Stimulated activated naive CD8-positive, alpha-beta T cell treated with anti-CD3 and anti-CD28 coated beads, Interleukin-15, Interleukin-2, amounts not matched to agents 100 ng/mL and 50 ng/mL, for 24 hours (primary cell): ENCODE data around the gene TAS1R3.
"Not testable (repeated sequence)": the region's sequence is repeated elsewhere in the genome, so short reads cannot be mapped to it uniquely, and the experiment has no call there.

ENCODE experiments used
- H3K27ac Mint-ChIP-seq: one replicate; pipeline ENCODE4 v1.8.0; 2021; ENCODE audit warnings: mild to moderate bottlenecking, mixed read lengths
- H3K27me3 Mint-ChIP-seq: one replicate; pipeline ENCODE4 v1.8.0; 2021; ENCODE audit warnings: mixed read lengths
- H3K36me3 Mint-ChIP-seq: one replicate; pipeline ENCODE4 v1.8.0; 2021; ENCODE audit warnings: low read depth, mixed read lengths
- H3K4me1 Mint-ChIP-seq: one replicate; pipeline ENCODE4 v1.8.0; 2021; ENCODE audit warnings: low read depth, mixed read lengths
- H3K4me3 Mint-ChIP-seq: one replicate; pipeline ENCODE4 v1.8.0; 2021; ENCODE audit warnings: mild to moderate bottlenecking, mixed read lengths
- H3K9me3 Mint-ChIP-seq: one replicate; pipeline ENCODE4 v1.8.0; 2021; ENCODE audit warnings: mixed read lengths

Gene TAS1R3

DNA sequence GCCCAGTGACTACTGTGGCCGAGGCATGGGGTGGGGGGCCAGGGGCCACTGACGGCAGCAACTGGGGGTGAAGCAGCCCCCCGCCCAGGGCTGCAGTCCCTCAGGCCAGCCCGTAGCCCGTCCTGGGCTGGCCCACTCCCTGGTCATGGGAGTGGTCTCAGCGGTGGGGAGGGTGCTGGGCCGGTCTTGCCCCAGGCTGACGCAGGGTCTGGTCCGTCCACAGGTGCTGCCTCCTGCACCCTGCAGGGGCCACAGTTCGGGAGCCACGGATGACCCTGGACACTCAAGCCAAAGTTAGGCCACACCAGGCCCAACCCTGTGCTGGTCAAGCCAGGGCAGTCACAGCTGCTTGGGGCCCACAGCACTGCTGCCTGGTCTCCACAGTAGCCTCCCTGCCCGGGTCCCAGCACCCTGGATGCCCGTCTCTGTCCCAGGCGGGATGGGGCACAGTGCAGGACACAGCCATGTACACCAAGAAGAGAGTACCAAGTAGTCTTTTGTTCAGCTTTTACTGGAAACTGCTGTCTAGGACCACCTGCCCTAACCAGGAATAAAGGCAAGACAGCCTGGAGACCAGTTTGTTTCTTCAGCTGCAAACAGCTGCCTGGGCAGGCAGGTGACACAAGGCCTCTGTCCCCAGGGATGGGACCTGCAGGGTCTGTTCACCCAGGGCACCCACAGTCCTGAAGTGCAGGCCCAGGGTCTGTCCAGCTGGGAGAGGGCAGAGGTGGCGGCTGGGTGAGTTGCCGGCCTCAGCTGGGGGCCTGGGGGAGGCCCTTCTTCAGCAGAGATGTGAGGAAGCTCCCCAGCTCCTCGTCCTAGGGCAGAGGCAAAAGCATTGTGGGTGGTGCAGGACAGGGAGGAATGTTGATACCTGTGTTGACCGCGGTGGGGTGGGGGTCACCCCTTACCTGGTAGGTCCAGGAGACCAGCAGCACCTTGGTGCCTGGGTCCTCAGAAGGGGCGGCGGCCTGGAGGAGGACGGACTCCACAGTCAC lies 19.7 kb upstream of the TAS1R3 start:
- H3K4me1 Mint-ChIP-seq = peaks cover 9% of the 10 kb centered on the region
- H3K9me3 Mint-ChIP-seq = no peaks in the 10 kb centered on the region
- no peak overlapping the region for H3K4me3 Mint-ChIP-seq
- H3K27me3 Mint-ChIP-seq = no peaks in the 10 kb centered on the region
- H3K36me3 Mint-ChIP-seq = peaks cover 12% of the 10 kb centered on the region
- no peak overlapping the region for H3K27ac Mint-ChIP-seq

DNA sequence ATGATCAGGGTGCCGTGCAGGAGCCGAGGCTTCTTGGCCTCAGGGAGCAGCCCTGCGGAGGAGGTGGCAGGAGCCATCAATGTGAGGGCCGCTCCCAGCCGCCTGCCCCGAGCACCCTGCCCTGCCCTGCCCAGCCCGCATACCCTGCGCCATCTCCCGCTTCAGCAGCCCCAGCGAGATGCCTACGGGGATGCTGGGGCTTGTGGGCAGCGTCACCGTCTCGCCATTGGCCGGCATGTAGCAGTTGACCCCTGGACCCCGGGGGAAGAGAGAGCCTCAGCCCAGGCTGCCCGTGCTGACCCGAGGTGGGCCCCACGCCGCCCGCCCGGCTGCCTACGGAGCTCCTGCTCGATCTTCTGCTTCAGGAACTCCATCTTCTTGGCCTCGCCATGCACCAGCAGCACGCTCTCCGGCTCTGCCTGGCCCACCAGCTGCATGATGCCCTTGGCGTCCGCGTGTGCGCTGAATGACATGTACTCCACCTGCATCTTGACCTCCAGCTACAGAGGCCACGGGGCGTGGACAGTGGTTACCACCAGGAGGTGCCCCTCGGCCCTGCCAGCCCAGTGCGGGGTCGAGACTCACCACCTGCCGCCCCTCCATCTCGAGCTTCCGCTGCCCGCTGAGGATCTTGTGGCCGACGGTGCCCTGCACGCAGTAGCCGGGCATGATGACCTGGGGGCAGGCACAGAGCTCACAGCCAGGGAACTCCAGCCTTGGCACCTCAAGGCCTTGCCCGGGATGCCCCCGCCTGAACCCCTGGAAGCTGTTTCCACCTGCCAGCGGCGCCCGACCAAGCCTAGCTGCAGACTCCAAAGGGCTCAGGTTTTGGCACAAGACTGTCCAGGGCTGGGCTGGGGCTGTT lies 18.4 kb upstream of the TAS1R3 start:
- Mint-ChIP-seq H3K9me3 (no peaks in the 10 kb centered on the region), H3K4me3 (no peak overlapping the region), H3K36me3 (peaks cover 18% of the 10 kb centered on the region), H3K27me3 (no peaks in the 10 kb centered on the region), H3K27ac (no peak overlapping the region), H3K4me1 (no peaks in the 10 kb centered on the region)

DNA sequence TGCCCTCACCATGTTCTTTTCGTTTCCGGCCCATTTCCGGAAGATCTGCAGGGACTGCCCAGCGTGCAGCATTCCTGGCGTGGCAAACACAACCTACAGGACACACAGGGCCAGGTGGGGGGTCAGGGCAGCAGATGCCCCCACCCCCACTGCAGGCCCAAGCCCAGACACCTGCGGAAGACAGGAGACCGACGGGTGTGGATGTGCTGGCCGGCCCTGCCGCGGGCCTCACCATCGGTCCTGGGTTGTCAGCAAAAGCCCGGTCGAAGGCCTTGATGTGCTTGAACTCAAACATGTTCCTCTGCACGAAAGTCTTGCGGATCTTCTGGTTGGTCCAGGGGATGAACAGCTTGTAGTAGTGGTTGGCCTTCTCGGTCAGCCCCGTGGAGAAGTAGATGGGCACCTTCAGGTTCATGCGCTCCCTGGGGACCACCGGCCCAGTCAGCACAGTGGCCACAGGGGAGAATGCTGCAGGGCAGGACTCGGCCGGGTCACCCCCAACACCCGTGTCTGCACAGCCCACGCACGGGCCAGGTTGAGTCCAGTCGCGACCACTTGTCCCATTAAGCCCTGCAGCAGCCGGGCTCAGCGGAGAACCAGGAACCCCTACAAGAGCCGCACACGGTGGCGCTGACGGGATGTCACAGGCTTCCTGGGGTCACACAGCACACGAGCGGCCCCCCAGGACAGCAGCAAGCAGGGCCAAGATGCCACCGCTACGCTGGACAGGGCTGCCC lies 17.4 kb upstream of the TAS1R3 start:
- peak overlapping the region; percentile 31 for H3K27ac Mint-ChIP-seq
- no peaks in the 10 kb centered on the region for H3K4me1 Mint-ChIP-seq
- H3K27me3 Mint-ChIP-seq = no peaks in the 10 kb centered on the region
- no peaks in the 10 kb centered on the region for H3K9me3 Mint-ChIP-seq
- H3K4me3 Mint-ChIP-seq = no peak overlapping the region
- H3K36me3 Mint-ChIP-seq = peaks cover 18% of the 10 kb centered on the region

DNA sequence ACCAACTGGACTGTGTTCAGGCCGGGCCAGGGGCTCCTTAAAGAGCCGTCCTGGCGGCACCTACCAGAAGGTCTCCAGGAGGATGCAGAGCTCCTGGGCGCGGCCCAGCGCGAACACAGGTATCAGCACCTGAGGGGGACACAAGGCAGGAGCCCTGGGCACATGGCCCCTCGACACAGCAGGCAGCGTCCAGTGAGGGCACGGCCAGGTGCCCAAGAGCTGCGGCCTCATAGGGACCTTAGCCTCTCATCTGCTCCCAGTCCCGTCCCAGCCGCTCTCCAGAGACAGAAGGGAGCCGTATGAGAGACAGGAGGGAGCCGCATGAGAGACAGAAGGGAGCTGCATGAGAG lies 16.9 kb upstream of the TAS1R3 start:
- Mint-ChIP-seq H3K27ac (no peak overlapping the region), H3K36me3 (peaks cover 18% of the 10 kb centered on the region), H3K9me3 (no peaks in the 10 kb centered on the region), H3K27me3 (no peaks in the 10 kb centered on the region), H3K4me3 (no peak overlapping the region), H3K4me1 (no peaks in the 10 kb centered on the region)

DNA sequence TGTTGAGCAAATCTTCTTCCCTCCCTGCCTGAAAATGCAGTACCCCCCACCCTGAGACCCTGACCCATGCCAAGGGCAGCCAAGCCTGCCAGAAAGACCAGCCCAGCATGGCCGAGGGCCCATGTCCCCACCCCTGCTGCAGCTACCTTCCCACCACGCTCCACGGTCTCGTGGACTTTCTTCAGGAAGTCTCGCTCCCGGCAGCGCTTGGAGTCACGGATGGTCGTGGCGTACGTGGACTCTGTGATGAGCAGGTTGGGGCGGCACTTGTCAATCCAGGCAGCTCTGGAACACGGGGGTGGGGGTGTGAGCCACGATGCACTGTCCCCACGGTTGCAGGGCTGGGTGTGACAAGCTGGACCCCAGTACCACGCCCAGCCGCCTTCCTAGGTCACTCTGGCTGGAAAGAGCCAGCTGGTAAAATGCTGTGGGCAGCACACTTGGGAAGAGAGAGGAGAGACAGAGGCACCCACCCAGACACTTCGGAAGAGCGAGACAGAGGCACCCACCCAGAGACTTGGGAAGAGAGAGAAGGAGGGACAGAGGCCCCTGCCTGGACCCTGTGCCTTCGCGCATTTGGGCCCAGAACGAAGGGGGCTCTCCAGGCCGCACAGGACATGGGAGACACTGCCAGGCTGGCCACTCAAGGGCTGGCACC lies 16.3 kb upstream of the TAS1R3 start:
- Mint-ChIP-seq H3K4me3 (no peak overlapping the region), H3K27me3 (no peaks in the 10 kb centered on the region), H3K27ac (no peak overlapping the region), H3K9me3 (no peaks in the 10 kb centered on the region), H3K4me1 (no peaks in the 10 kb centered on the region), H3K36me3 (peaks cover 22% of the 10 kb centered on the region)

DNA sequence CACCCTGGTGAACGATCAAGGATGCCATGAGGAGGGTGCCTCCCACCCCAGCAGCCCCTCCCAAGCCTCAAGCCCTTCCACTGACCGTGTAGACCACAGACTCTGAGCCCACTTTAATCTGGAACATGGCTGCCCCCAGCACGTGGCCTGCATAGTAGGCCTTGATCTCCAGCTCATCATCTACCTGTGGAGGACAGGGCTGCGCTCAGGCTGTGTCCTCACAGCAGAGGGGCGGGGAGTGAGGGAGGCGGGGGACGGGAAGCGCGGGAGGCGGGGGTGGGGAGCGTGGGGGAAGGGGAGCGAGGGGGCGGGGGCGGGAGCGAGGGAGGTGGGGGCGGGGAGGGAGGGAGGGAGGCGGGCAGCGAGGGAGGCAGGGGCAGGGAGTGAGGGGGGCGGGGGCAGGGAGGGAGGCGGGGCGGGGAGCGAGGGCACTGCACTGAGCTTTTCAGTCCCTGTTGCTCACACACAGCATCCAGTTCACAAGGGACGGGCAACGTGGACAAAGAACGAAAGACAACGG lies 15.6 kb upstream of the TAS1R3 start:
- Mint-ChIP-seq H3K36me3 (peaks cover 27% of the 10 kb centered on the region), H3K27me3 (no peaks in the 10 kb centered on the region), H3K27ac (no peak overlapping the region), H3K4me3 (no peak overlapping the region), H3K9me3 (no peaks in the 10 kb centered on the region), H3K4me1 (no peaks in the 10 kb centered on the region)

DNA sequence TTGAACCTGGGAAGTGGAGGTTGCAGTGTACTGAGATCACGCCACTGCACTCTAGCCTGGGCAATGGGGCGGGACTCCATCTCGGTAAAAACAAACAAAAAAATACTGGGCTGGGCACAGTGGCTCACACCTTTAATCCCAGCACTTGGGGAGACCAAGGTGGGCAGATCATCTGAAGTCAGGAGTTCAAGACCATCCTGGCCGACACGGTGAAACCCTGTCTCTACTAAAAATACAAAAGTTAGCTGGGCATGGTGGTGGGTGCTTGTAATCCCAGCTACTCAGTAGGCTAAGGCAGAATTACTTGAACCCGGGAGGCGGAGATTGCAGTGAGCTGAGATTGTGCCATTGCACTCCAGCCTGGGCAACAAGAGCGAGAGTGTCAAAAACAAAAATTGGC lies 14.9 kb upstream of the TAS1R3 start:
- H3K27me3 Mint-ChIP-seq, H3K27ac Mint-ChIP-seq, H3K4me3 Mint-ChIP-seq, H3K9me3 Mint-ChIP-seq, H3K4me1 Mint-ChIP-seq: not testable (repeated sequence)
- peaks cover 27% of the 10 kb centered on the region for H3K36me3 Mint-ChIP-seq

DNA sequence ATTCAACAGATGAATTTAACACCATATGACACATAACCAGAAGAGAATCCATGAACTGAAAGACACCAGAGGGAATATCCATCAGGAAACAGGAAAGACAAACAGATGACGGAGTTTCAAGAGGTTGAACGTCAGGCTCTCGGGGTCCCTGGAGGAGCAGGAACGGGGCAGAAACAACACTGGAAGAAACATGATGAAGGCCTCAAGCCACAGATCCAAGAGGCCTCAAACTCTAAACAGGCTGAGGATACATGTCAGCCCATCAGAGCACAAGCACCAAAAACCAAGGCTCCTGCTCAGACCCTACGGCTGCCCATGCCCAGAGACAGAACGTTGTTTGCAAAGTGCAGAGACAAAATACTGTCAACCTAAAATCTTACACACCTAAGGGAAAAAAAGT lies 13.7 kb upstream of the TAS1R3 start:
- Mint-ChIP-seq H3K4me3 (no peak overlapping the region), H3K4me1 (peaks cover 5% of the 10 kb centered on the region), H3K27ac (no peak overlapping the region), H3K36me3 (peaks cover 27% of the 10 kb centered on the region), H3K9me3 (no peaks in the 10 kb centered on the region), H3K27me3 (no peaks in the 10 kb centered on the region)

DNA sequence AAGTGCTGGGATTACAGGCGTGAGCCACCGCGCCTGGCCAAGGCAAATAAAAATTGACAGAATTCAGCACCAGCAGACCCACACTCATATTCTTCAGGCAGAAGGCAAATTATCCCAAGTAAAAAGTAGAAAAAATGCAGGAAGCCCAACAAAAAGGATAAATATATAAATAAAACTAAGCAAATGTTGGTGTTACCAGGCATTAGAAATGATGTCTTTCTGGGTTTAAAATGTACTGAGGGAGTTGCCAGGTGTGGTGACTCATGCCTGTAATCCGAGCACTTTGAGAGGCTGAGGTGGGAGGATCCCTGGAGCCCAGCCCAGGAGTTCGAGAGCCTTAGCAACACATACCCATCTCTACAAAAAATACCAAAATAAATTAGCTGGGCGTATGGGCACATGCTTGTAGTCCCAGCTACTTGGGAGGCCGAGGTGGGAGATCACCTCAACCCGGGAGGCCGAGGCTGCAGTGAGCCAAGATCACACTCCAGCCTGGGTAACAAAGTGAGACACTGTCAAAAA lies 12.9 kb upstream of the TAS1R3 start:
- H3K4me1 Mint-ChIP-seq = peaks cover 11% of the 10 kb centered on the region
- no peak overlapping the region for H3K4me3 Mint-ChIP-seq
- peaks cover 27% of the 10 kb centered on the region for H3K36me3 Mint-ChIP-seq
- no peak overlapping the region for H3K27ac Mint-ChIP-seq
- H3K27me3 Mint-ChIP-seq = no peaks in the 10 kb centered on the region
- H3K9me3 Mint-ChIP-seq = no peaks in the 10 kb centered on the region

DNA sequence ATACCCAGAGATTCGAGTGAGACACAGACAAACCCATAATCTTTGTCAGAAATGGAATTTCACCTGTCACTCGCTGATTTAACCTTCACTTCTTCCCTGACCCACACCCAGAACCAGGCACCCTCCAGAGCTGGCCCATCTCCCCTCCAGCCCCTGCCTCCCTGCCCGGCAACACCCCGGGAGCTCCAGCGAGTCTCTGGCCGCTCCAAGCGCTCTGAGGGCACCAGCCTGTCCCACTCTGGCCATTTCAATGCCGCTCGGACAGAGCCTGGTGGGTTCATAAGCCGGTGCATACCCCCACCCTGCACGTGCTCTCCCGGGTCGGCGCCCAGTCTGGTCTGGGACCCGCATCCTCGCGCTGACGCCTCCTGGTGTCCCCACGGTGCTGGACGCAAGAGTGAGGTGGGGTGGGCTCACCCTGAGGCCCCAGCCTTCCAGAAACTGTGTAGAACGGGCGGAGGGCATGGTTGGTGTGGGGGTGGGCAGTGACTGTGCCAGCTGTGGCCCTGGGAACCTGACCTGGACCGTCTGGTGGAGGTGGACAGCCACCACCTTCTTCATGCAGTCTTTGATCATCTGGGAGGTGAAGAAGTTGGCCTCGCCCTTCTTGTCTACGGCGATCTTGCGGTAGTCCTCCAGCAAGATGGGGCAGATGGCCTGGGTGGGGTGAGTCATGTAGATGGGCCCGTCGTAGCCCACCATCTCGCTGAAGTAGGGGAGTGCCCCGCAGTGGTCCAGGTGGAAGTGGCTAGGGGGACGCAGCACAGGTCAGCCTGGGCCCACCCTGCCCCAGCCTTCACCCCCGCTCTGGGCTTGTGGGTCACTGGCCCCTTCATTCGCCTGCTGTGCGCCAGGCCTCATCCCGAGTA lies 12.1 kb upstream of the TAS1R3 start:
- Mint-ChIP-seq H3K36me3 (peaks cover 28% of the 10 kb centered on the region), H3K4me3 (no peak overlapping the region), H3K27ac (no peak overlapping the region), H3K27me3 (no peaks in the 10 kb centered on the region), H3K9me3 (no peaks in the 10 kb centered on the region), H3K4me1 (peaks cover 16% of the 10 kb centered on the region)

DNA sequence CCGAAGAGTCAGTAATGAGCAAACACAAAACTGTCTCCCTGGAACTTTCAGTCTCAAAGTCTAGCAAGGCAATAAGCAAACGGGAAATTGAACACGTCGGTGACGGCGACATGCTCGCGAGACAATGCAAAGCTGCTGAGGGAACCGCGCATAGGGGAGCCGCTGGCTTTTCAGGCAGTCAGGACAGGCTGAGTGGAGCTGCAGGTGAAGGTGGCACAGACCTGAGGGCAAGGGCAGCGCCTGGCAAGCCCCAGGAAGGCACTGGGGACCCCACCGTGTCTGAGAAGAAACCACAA lies 11.5 kb upstream of the TAS1R3 start:
- Mint-ChIP-seq H3K9me3 (no peaks in the 10 kb centered on the region), H3K4me3 (no peak overlapping the region), H3K4me1 (peaks cover 16% of the 10 kb centered on the region), H3K36me3 (peaks cover 28% of the 10 kb centered on the region), H3K27me3 (no peaks in the 10 kb centered on the region), H3K27ac (no peak overlapping the region)

DNA sequence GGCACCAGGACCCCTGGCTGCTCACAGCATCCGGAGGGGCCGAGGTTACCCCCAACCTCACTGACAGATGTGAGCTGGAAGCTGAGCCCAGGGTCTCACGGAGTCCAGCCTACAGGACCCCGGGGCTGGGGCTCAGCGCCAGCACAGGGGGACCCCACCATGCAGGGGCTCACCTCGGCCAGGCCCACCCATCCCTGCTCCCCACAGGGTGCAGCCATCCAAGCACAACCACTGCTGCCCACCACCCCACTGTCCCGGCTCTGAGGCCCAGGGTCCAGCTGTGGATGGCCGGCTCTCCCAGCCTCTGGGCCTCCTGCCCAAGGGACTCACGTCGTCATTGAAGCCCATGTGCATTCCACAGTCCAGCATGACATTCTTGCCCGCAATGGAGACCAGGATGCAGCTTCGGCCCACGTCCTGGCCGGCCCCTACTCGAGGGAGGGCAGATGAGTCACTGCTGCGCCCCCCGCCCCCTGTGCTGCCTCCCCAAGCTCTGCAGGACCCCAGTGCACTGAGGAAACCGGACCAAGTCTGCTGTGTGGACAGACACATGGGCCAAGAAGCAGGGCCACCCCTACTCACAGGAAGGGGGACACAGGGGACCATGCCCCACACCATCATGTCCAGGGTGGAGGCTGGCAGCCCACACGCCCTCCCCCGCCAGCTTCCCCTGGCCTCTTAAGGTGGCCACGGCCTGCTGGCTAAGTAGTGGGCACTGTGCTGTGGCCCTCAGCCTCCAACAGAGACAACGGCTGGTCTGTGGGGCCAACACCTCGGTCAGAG lies 10.2 kb upstream of the TAS1R3 start:
- Mint-ChIP-seq H3K9me3 (no peaks in the 10 kb centered on the region), H3K36me3 (peaks cover 21% of the 10 kb centered on the region), H3K4me1 (peaks cover 16% of the 10 kb centered on the region), H3K27ac (no peak overlapping the region), H3K27me3 (no peaks in the 10 kb centered on the region), H3K4me3 (no peak overlapping the region)

DNA sequence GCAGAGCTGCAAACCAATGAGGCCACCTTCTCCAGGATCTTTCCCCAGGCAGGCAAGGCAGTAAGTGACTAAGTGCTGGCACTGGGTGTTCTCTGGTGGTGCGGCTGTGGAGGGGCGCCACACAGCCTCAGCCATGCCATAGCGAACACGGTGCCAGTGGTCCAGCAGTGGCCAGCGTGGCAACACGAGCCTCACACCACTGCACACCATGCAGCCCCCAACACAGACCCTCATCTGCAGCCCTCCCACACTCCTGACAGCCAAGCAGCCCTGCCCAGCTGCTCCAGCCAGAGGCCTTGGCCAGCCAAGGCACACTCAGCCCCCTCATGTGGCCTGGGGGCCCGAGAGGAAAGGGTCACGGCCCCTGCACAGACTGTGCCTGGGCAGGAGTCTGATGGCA lies 9.6 kb upstream of the TAS1R3 start:
- Mint-ChIP-seq H3K36me3 (peaks cover 20% of the 10 kb centered on the region), H3K4me3 (no peak overlapping the region), H3K27me3 (no peaks in the 10 kb centered on the region), H3K27ac (no peak overlapping the region), H3K9me3 (no peaks in the 10 kb centered on the region), H3K4me1 (peaks cover 16% of the 10 kb centered on the region)
